ENCODE measurements around the gene KCNK15.

Gene KCNK15

GRCh38 chr20:44723798-44724362 lies 21.8 kb upstream of the KCNK15 start:
- ATAC-seq = no peak
- no peak overlapping the region for H3K4me3 Mint-ChIP-seq

GRCh38 chr20:44724423-44725091 lies 21.1 kb upstream of the KCNK15 start:
- Mint-ChIP-seq H3K36me3 (no peaks in the 10 kb centered on the region), H3K4me1 (no peaks in the 10 kb centered on the region), H3K27ac (no peak overlapping the region), H3K9me3 (no peaks in the 10 kb centered on the region), H3K4me3 (no peak overlapping the region)
- ATAC-seq (no peak), DNase-seq (ENCODE audit: low spot score in 2 of 2) (no peak)

More at GRCh38 chr20:44723798-44724362, 21.8 kb upstream of the KCNK15 start:
- no peak overlapping the region for H3K27ac Mint-ChIP-seq
- H3K4me1 Mint-ChIP-seq = no peaks in the 10 kb centered on the region
- H3K36me3 Mint-ChIP-seq = no peaks in the 10 kb centered on the region
- DNase-seq (ENCODE audit: low spot score in 2 of 2) = no peak
- no peaks in the 10 kb centered on the region for H3K9me3 Mint-ChIP-seq

GRCh38 chr20:44725837-44726236 lies 19.8 kb upstream of the KCNK15 start:
- no peaks in the 10 kb centered on the region for H3K36me3 Mint-ChIP-seq
- no peak overlapping the region for H3K27ac Mint-ChIP-seq
- ATAC-seq = no peak
- no peaks in the 10 kb centered on the region for H3K9me3 Mint-ChIP-seq
- H3K4me1 Mint-ChIP-seq = no peaks in the 10 kb centered on the region
- no peak overlapping the region for H3K4me3 Mint-ChIP-seq
- DNase-seq (ENCODE audit: low spot score in 2 of 2) = no peak

- H3K4me1 Mint-ChIP-seq = no peaks in the 10 kb centered on the region
- H3K9me3 Mint-ChIP-seq = no peaks in the 10 kb centered on the region
- no peaks in the 10 kb centered on the region for H3K36me3 Mint-ChIP-seq
- no peak overlapping the region for H3K27ac Mint-ChIP-seq
- no peak for ATAC-seq
- no peak for DNase-seq (ENCODE audit: low spot score in 2 of 2)
- H3K4me3 Mint-ChIP-seq = no peak overlapping the region
Observed at GRCh38 chr20:44727039-44727438, 18.6 kb upstream of the KCNK15 start.

- H3K36me3 Mint-ChIP-seq = no peaks in the 10 kb centered on the region
- H3K27ac Mint-ChIP-seq = no peak overlapping the region
- H3K4me1 Mint-ChIP-seq = no peaks in the 10 kb centered on the region
- no peak overlapping the region for H3K4me3 Mint-ChIP-seq
- ATAC-seq (no peak), DNase-seq (ENCODE audit: low spot score in 2 of 2) (no peak)
- H3K9me3 Mint-ChIP-seq = no peaks in the 10 kb centered on the region
Observed at GRCh38 chr20:44727651-44728050, 18.0 kb upstream of the KCNK15 start.

- ATAC-seq (no peak), DNase-seq (ENCODE audit: low spot score in 2 of 2) (no peak)
- H3K4me3 Mint-ChIP-seq = no peak overlapping the region
- no peaks in the 10 kb centered on the region for H3K9me3 Mint-ChIP-seq
- peaks cover 7% of the 10 kb centered on the region for H3K4me1 Mint-ChIP-seq
- no peak overlapping the region for H3K27ac Mint-ChIP-seq
- H3K36me3 Mint-ChIP-seq = no peaks in the 10 kb centered on the region
Observed at GRCh38 chr20:44728801-44729443, 16.7 kb upstream of the KCNK15 start.

GRCh38 chr20:44730441-44730840 lies 15.2 kb upstream of the KCNK15 start:
- DNase-seq (ENCODE audit: low spot score in 2 of 2) (no peak), ATAC-seq (no peak)
- no peaks in the 10 kb centered on the region for H3K36me3 Mint-ChIP-seq
- H3K4me3 Mint-ChIP-seq = no peak overlapping the region
- no peaks in the 10 kb centered on the region for H3K9me3 Mint-ChIP-seq
- H3K27ac Mint-ChIP-seq = no peak overlapping the region
- H3K4me1 Mint-ChIP-seq = peaks cover 7% of the 10 kb centered on the region

GRCh38 chr20:44731657-44732056 lies 14.0 kb upstream of the KCNK15 start:
- Mint-ChIP-seq H3K36me3 (no peaks in the 10 kb centered on the region), H3K4me1 (peaks cover 15% of the 10 kb centered on the region), H3K9me3 (peaks cover 3% of the 10 kb centered on the region), H3K4me3 (no peak overlapping the region), H3K27ac (no peak overlapping the region)
- no peak for ATAC-seq
- DNase-seq (ENCODE audit: low spot score in 2 of 2) = no peak

GRCh38 chr20:44732327-44732726 lies 13.3 kb upstream of the KCNK15 start:
- Mint-ChIP-seq H3K27ac (no peak overlapping the region), H3K4me1 (peaks cover 19% of the 10 kb centered on the region), H3K9me3 (peaks cover 3% of the 10 kb centered on the region), H3K4me3 (no peak overlapping the region), H3K36me3 (no peaks in the 10 kb centered on the region)
- no peak for DNase-seq (ENCODE audit: low spot score in 2 of 2)
- ATAC-seq = no peak

GRCh38 chr20:44733341-44734069 lies 12.2 kb upstream of the KCNK15 start:
- peak; percentile 76 for ATAC-seq
- Mint-ChIP-seq H3K4me1 (peaks cover 19% of the 10 kb centered on the region), H3K9me3 (peaks cover 3% of the 10 kb centered on the region), H3K27ac (no peak overlapping the region), H3K4me3 (no peak overlapping the region), H3K36me3 (no peaks in the 10 kb centered on the region)
- DNase-seq (ENCODE audit: low spot score in 2 of 2) = peak; percentile 29 to 75

- H3K4me1 Mint-ChIP-seq = peaks cover 19% of the 10 kb centered on the region
- peaks cover 3% of the 10 kb centered on the region for H3K9me3 Mint-ChIP-seq
- no peak overlapping the region for H3K4me3 Mint-ChIP-seq
- no peak overlapping the region for H3K27ac Mint-ChIP-seq
- no peak for DNase-seq (ENCODE audit: low spot score in 2 of 2)
- no peaks in the 10 kb centered on the region for H3K36me3 Mint-ChIP-seq
- ATAC-seq = no peak
Observed at GRCh38 chr20:44734938-44735337, 10.7 kb upstream of the KCNK15 start.

GRCh38 chr20:44735816-44736169 lies 9.9 kb upstream of the KCNK15 start:
- DNase-seq (ENCODE audit: low spot score in 2 of 2) = no peak
- H3K4me1 Mint-ChIP-seq = peaks cover 19% of the 10 kb centered on the region
- ATAC-seq = no peak
- no peaks in the 10 kb centered on the region for H3K36me3 Mint-ChIP-seq
- H3K9me3 Mint-ChIP-seq = peaks cover 3% of the 10 kb centered on the region
- peak overlapping the region; percentile 49 for H3K4me3 Mint-ChIP-seq
- no peak overlapping the region for H3K27ac Mint-ChIP-seq

GRCh38 chr20:44736170-44737021 lies 9.3 kb upstream of the KCNK15 start:
- DNase-seq (ENCODE audit: low spot score in 2 of 2) = no peak
- H3K4me1 Mint-ChIP-seq = peaks cover 19% of the 10 kb centered on the region
- H3K27ac Mint-ChIP-seq = peak overlapping the region; percentile 60
- ATAC-seq = peak; percentile 68
- H3K36me3 Mint-ChIP-seq = no peaks in the 10 kb centered on the region
- peak overlapping the region; percentile 49 for H3K4me3 Mint-ChIP-seq
- peaks cover 3% of the 10 kb centered on the region for H3K9me3 Mint-ChIP-seq

- Mint-ChIP-seq H3K27ac (peak overlapping the region; percentile 60), H3K4me1 (peaks cover 19% of the 10 kb centered on the region), H3K4me3 (no peak overlapping the region), H3K9me3 (peaks cover 3% of the 10 kb centered on the region), H3K36me3 (no peaks in the 10 kb centered on the region)
- ATAC-seq (no peak), DNase-seq (ENCODE audit: low spot score in 2 of 2) (no peak)
Observed at GRCh38 chr20:44737116-44737515, 8.5 kb upstream of the KCNK15 start.

All from stimulated activated effector memory CD8-positive, alpha-beta T cell treated with anti-CD3 and anti-CD28 coated beads, Interleukin-12 subunit alpha, Interleukin-12 subunit beta, amount 100 ng/mL, for 72 hours (primary cell).